ENCODE results near the gene ATP6V0B. TPM values are rescaled to one million over a fixed set of nuclear protein-coding genes. Genes with fewer than 3 reads are reported as not detected.
A peak's percentile ranks its signal among the peaks of the same experiment; 100 is the strongest.

ATP6V0B gene
- total RNA-seq (100 to 1,000 TPM in 1 of 6 donors, 10 to 100 TPM in 5; 59.8 to 108 (median 82.2) TPM), polyA plus RNA-seq (100 to 1,000 TPM; 135 to 208 TPM)

GRCh38 chr1:43974443-43975248, at the start of gene ATP6V0B:
Gene ATP6V0B, plus strand, starts transcription at chr1:43974960. Its CDS starts 81 bp downstream, at chr1:43975041.
- FAIRE-seq (no peak), ATAC-seq (peak; percentile 81 to 91 (median 84)), DNase-seq (peak; percentile 95 to 99 (median 97))
- no peaks in the 10 kb centered on the region for H3K27me3 ChIP-seq
- peaks cover 0 to 4% (median 0%) of the 10 kb centered on the region in 3 donors for H3K36me3 ChIP-seq
- H3K27ac ChIP-seq: peak within 1 kb of the TSS; percentile 86 to 96 (median 92)
- peak within 1 kb of the TSS; percentile 69 to 92 (median 82) for H3K4me3 ChIP-seq
- peaks cover 6 to 33% (median 14%) of the 10 kb centered on the region in 3 donors for H3K4me1 ChIP-seq
- TF ChIP-seq CTCF (IDR thresholded peaks at IDR 0.05): peak in 1 of 4 donors; percentile 12
- H3K9me3 ChIP-seq: no peaks in the 10 kb centered on the region
- 0% methylated on average over 83 to 93 of the region's 93 CpGs for WGBS, 2 donors
- intact Hi-C loops (cut with DNase I): no loop called here

GRCh38 chr1:43925846-43926245, 48.9 kb upstream of the ATP6V0B start:
- DNase-seq: no peak
- Histone ChIP-seq H3K27ac (no peak overlapping the region), H3K36me3 (no peaks in the 10 kb centered on the region), H3K27me3 (no peaks in the 10 kb centered on the region), H3K9me3 (no peaks in the 10 kb centered on the region), H3K4me1 (no peaks in the 10 kb centered on the region), H3K4me3 (no peak overlapping the region)
- no peak for TF ChIP-seq CTCF (IDR thresholded peaks at IDR 0.05)
- no peak for ATAC-seq
- intact Hi-C loops (cut with DNase I): no loop called here
- WGBS, 2 donors: 93 to 96% methylated on average over 9 of the region's 9 CpGs
- no peak for FAIRE-seq

- no peak for FAIRE-seq
Measured at GRCh38 chr1:43930168-43930948, 44.4 kb upstream of the ATP6V0B start.

GRCh38 chr1:43930949-43931275, 43.8 kb upstream of the ATP6V0B start:
- Histone ChIP-seq H3K4me3 (no peak overlapping the region), H3K9me3 (no peaks in the 10 kb centered on the region), H3K27ac (no peak overlapping the region), H3K4me1 (peaks cover 5 to 8% (median 6%) of the 10 kb centered on the region in 3 donors), H3K27me3 (no peaks in the 10 kb centered on the region), H3K36me3 (no peaks in the 10 kb centered on the region)
- 75 to 83% methylated on average over 4 of the region's 4 CpGs for WGBS, 2 donors
- intact Hi-C loops (cut with DNase I): loop anchor here in 2 of 3 donors (10.0 kb wide), 2 partner anchors 166 to 176 kb away; no protein-coding TSS in a partner anchor
- no peak for DNase-seq
- no peak for ATAC-seq
- FAIRE-seq: no peak
- no peak for TF ChIP-seq CTCF (IDR thresholded peaks at IDR 0.05)

More at GRCh38 chr1:43930168-43930948, 44.4 kb upstream of the ATP6V0B start:
- peaks cover 2 to 6% (median 6%) of the 10 kb centered on the region in 3 donors for H3K4me1 ChIP-seq
- no peaks in the 10 kb centered on the region for H3K36me3 ChIP-seq
- 87 to 90% methylated on average over 10 of the region's 10 CpGs for WGBS, 2 donors
- H3K27ac ChIP-seq: no peak overlapping the region
- H3K9me3 ChIP-seq: no peaks in the 10 kb centered on the region
- intact Hi-C loops (cut with DNase I): loop anchor here in 2 of 3 donors (10.0 kb wide), 2 partner anchors 166 to 176 kb away; no protein-coding TSS in a partner anchor
- DNase-seq (no peak), ATAC-seq (no peak)
- no peak overlapping the region for H3K4me3 ChIP-seq
- H3K27me3 ChIP-seq: no peaks in the 10 kb centered on the region
- TF ChIP-seq CTCF (IDR thresholded peaks at IDR 0.05): peak; percentile 11 to 42 (median 30)
